DND-41 (cell line): ENCODE data around the gene MTR.
A peak's percentile ranks its signal among the peaks of the same experiment; 100 is the strongest.

ENCODE experiments used
- CTCF ChIP-seq: IDR thresholded peaks from 2 replicates; pipeline ENCODE4 v1.5.1; 2012; ENCODE audit warnings: borderline replicate concordance, low read length, moderate library complexity, mild to moderate bottlenecking; ENCODE audit not compliant: poor library complexity, severe bottlenecking; ENCODE audit errors: extremely low read depth
- EZH2 ChIP-seq: IDR thresholded peaks from 3 replicates; pipeline ENCODE4 v1.6.1; 2012; ENCODE audit warnings: borderline replicate concordance, low read depth, mild to moderate bottlenecking, moderate library complexity, low read length, inconsistent platforms; ENCODE audit not compliant: severe bottlenecking

DNA sequence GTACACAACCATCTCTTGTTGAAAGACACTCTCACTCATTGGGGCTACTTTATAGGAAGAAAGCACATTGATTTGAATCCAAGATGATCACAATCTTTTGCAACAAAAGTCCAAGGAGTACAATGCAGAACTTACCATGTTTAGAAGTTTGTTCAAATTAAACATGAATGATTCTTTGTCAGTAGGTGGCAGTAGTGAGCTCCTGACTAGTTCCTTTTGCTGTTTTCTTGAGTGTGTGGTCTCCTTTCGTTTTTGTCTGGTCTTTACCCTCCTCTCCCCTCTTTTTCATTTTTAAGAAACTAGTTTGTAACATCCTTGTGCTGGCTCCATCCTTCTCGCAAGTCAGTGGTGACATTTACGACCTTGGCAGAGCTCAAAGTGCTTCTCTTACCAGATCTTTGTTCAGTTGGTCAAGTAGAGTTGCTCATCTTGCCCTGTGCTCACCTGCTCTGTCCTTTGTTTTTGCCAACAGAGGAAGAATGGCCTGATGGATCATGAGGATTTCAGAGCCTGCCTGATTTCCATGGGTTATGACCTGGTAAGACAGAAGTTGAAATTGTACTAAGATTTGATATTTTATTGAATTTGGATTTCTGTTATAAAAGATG is 35.7 kb upstream of the MTR start:
- TF ChIP-seq CTCF, result peak; percentile 79
- no peak for TF ChIP-seq EZH2
